ENCODE measurements around the gene FOSL1.

Gene FOSL1

GRCh38 chr11:65919141-65919572 is 19.0 kb upstream of the FOSL1 start, which contains the start of gene DRAP1:
Gene DRAP1 (plus strand): TSS chr11:65919426. CDS start chr11:65919502, 76 bp downstream.
- DNase-seq = peak; percentile 85

DNA sequence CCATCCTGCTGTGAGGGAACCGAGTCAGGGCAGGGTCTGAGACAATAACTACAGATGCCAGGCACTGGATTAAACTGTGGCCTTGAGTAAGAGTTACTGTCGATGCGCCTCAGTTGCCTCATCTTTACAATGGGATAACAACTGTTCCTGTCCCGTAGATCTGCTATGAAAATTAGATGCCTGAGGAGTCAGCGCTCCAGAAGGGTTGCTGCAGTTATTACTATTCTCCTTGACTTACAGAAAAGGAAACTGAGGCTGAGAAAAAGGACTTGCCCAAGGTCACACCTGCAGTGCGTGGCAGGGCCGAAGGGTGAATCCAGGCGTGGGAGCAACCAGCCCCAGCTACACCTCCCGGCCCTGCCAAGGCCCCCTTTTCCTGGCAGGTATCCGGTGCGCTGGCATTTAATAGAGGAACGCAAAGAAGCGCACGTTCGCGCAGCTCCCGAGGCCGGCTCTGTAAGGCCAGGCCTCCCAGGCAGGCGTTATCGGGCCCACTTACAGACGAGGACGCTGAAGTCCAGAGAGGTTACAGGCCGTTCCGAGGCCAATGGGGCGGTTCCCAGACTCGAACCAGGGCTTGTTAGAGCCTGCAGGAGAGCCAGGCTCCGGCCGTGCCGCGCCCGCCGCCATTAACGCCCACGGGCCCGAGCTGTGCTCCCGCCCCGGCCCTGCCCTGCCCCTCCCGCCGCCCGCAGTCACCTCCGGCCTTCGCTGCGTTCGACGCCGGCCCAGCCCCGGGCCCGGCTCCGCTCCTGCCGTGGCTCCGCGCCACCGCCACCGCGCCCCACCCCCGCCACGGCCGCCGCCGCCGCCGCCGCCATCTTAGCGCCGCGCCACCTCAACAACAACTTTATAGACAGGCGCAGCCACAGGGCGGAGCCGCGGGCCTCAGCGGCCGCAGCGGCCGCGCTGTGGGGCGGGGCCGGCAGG is 18.3 kb upstream of the FOSL1 start, which contains the start of gene C11orf68:
Gene C11orf68 (minus strand): TSS at position 852 of the 930 bp plus-strand sequence. CDS start 31 bp downstream, at position 821.
- DNase-seq = no peak

GRCh38 chr11:65917434-65918210 is 17.4 kb upstream of the FOSL1 start:
- no peak for DNase-seq

DNA sequence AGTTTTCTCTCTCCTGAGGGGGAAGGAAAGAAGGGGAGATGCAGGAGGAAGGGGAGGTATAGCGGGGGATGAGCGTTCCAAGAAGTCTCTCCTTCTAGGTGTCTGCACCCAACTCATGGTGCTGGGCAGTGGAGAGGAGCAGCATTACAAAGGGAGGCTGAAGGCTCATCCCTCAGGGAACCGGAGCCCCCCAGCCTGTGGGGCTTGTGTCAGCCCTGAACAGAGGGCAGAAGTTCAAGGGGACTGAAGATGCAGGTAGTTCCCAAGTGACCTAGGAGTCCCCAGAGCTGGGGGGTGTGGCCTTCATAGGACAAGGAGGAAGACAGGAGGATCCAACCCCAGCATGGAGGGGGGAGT is 16.9 kb upstream of the FOSL1 start:
- no peak for DNase-seq

GRCh38 chr11:65916391-65916790 is 16.2 kb upstream of the FOSL1 start:
- no peak for DNase-seq

GRCh38 chr11:65915821-65916251 is 15.6 kb upstream of the FOSL1 start:
- no peak for DNase-seq

GRCh38 chr11:65915101-65915820 is 15.1 kb upstream of the FOSL1 start:
- no peak for DNase-seq

DNA sequence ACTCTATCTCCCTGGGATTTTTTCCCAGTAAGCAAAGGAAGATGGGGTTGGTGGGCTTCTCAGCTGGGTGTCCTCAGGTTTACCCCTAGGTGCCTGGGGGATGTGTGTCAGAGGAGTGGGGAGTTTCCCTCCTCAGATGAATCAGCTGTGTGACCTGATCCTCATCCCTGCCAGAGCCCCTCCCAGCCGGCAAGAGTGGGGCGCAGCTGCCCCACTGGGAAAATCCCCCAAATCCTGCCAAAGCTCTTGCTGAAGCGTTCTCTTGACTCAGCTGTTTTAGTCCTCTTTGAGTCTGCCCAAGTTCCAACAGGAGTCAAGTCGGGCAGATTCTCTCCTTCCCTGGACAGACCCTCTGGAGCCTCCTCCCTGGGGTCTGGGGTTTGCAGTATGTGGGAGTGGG is 12.7 kb upstream of the FOSL1 start:
- DNase-seq = no peak

GRCh38 chr11:65911682-65912568 is 11.7 kb upstream of the FOSL1 start:
- no peak for DNase-seq

DNA sequence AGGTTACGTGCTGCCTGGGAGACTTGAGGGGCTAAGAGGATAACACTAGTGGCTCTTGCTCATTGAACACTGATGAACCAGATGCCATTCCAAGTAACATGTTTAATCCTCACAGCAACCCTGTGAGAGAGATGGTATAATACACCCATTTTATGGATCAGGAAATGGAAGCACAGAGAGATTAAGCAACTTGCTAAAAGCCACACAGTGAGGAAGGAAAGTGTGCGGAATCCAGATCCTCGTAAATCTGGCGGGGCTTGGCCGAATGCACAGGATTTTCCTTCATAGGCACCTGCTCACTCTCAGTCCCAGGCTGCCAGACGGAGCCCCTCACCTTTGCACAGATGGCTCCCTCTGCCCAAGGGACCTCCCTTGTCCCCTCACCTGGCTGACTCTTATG is 7.7 kb upstream of the FOSL1 start:
- DNase-seq = no peak

DNA sequence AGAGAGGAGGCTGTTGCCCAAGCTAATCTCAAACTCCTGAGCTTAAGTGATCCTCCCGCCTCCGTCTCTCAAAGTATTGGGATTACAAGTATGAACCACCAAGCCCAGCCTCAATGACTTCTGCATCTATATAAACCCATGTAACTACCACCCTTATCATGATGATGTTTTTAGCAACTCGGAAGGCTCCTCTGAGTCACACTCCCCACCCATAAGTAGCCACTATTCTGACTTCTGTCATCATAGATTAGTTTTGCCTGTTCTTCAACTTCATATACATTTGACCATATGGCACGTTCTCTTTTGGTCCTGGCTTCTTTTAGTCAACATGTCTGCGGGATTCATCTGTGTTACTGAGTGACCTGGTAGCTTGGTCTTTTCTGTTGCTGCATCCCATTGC is 6.4 kb upstream of the FOSL1 start:
- no peak for DNase-seq

- no peak for DNase-seq
Measured at GRCh38 chr11:65903715-65904114, 3.5 kb upstream of the FOSL1 start.

DNA sequence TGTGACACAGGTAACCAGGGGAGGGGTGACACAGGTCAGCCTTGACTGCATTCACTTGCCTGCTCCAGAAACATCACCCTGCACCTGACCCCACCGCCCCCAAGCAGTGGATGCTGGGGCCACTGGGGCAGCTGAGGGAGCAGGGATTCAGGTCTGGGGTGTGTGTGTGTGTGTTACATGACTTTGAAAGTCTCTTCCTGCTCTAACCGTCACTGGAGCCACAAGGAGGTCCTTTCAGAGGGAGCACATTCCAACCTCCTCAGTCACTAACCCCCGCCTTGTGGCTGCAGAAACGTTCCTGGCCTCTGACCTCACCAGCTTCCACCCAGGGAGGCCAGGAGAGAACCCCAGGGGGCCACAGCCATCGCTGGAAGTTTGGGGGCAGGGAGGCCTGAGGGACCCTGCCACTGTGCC is 2.9 kb upstream of the FOSL1 start:
- no peak for DNase-seq

GRCh38 chr11:65900899-65901180 is 652 bp upstream of the FOSL1 start:
- DNase-seq = no peak

DNA sequence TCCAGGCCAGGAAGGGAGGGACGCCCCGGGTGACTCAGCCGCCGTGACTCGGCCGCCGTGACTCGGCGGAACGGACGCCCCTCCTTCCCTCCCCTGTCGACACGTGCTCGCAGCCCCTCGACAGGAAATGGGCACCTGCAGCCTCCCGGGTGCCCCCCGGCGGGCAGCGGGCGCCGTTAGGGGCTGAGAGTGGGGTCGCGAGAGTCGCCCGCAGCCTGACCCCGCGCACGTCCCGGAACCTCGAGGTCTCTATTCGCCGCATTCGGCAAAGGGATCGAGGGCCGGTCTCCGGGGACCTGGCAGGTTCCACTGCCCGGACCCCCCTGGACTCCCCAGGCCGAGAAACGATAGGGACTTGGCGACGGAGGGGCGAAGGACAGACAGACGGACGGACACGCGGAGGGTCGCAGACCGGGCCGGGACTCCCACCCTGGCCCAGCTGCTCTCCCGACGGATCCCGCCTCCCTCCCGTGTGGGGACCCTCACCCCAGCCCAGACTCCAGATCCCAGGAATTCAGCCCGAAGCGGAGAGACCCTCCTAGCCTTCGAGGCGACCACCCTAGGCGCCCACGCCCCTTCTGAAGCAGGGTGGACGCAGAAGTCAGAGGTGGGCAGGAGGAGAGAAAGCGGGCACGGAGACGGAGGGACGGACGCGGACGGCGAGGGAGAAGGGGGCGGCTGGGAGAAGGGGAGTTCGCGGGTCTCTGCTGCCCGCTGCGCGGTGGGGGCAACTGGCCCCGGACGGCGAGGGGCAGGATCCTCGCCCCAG is 648 bp downstream of the FOSL1 start:
- DNase-seq = no peak

GRCh38 chr11:65898656-65899355 is 1.4 kb downstream of the FOSL1 start:
- DNase-seq = no peak

GRCh38 chr11:65897020-65897471 is 3.1 kb downstream of the FOSL1 start:
- DNase-seq = no peak

GRCh38 chr11:65896034-65896999 is 3.9 kb downstream of the FOSL1 start:
- no peak for DNase-seq

GRCh38 chr11:65895482-65895981 is 4.7 kb downstream of the FOSL1 start:
- DNase-seq = no peak

Measured in NCI-H2029 treated with DMSO at 0.1 percent for 48 hours (cell line).